CD4-positive, alpha-beta T cell treated with Interferon gamma for 1 hour (primary cell): ENCODE results near the gene MARK2.
"Not testable (repeated sequence)": the region's sequence is repeated elsewhere in the genome, so short reads cannot be mapped to it uniquely, and the experiment has no call there.

ENCODE experiments used
- DNase-seq: peaks from one replicate; pipeline ENCODE4 v3.0.0-alpha.2; 2020

Gene MARK2

GRCh38 chr11:63838678-63839507 lies at the start of gene MARK2:
Gene MARK2 (plus strand): TSS chr11:63839110. CDS start chr11:63839507, 397 bp downstream.
- peak; percentile 98 for DNase-seq

- no peak for DNase-seq
These were observed 47.3 kb upstream of the MARK2 start for GRCh38 chr11:63791495-63792167.

GRCh38 chr11:63793161-63793560 lies 45.7 kb upstream of the MARK2 start:
- DNase-seq = no peak

- DNase-seq = no peak
These were observed 43.8 kb upstream of the MARK2 start for GRCh38 chr11:63795066-63795465.

- no peak for DNase-seq
These were observed 38.0 kb upstream of the MARK2 start for GRCh38 chr11:63800921-63801320.

GRCh38 chr11:63802637-63803414 lies 36.1 kb upstream of the MARK2 start:
- DNase-seq = no peak

GRCh38 chr11:63804259-63804658 lies 34.7 kb upstream of the MARK2 start:
- DNase-seq = no peak

GRCh38 chr11:63805844-63806415 lies 33.0 kb upstream of the MARK2 start:
- DNase-seq = no peak

GRCh38 chr11:63810383-63810782 lies 28.5 kb upstream of the MARK2 start:
- DNase-seq = not testable (repeated sequence)

GRCh38 chr11:63811522-63811921 lies 27.4 kb upstream of the MARK2 start:
- no peak for DNase-seq

GRCh38 chr11:63813035-63813562 lies 25.8 kb upstream of the MARK2 start, which contains the start of gene SPINDOC:
Gene SPINDOC (plus strand): TSS chr11:63813456. CDS start chr11:63813687, 231 bp downstream.
- peak; percentile 71 for DNase-seq

- no peak for DNase-seq
These were observed 25.1 kb upstream of the MARK2 start for GRCh38 chr11:63813563-63814382.

GRCh38 chr11:63814383-63814736 lies 24.6 kb upstream of the MARK2 start:
- DNase-seq = no peak

GRCh38 chr11:63816166-63816565 lies 22.7 kb upstream of the MARK2 start:
- no peak for DNase-seq

- no peak for DNase-seq
These were observed 22.2 kb upstream of the MARK2 start for GRCh38 chr11:63816732-63817131.

- DNase-seq = no peak
These were observed 21.0 kb upstream of the MARK2 start for GRCh38 chr11:63817758-63818498.

- DNase-seq = no peak
These were observed 20.3 kb upstream of the MARK2 start for GRCh38 chr11:63818609-63819008.

GRCh38 chr11:63821411-63821810 lies 17.5 kb upstream of the MARK2 start:
- no peak for DNase-seq

GRCh38 chr11:63826471-63827190 lies 12.3 kb upstream of the MARK2 start:
- no peak for DNase-seq

- DNase-seq = no peak
These were observed 9.0 kb upstream of the MARK2 start for GRCh38 chr11:63829823-63830489.
